ENCODE results near the gene UFD1. TPM values are rescaled to one million over a fixed set of nuclear protein-coding genes. Genes with fewer than 3 reads are reported as not detected.

UFD1 gene
- total and polyA plus RNA-seq, 9 of the 15 experiments (the other 6 are each of a cell fraction or from before 2014, with no cell fraction given) = 238 to 645 (median 363) TPM

GRCh38 chr22:19407649-19408606 is 71.1 kb downstream of the UFD1 start (continued):
- TF ChIP-seq LEF1 (IDR thresholded peaks at IDR 0.05) = no peak
- TF ChIP-seq, protein P1, sequence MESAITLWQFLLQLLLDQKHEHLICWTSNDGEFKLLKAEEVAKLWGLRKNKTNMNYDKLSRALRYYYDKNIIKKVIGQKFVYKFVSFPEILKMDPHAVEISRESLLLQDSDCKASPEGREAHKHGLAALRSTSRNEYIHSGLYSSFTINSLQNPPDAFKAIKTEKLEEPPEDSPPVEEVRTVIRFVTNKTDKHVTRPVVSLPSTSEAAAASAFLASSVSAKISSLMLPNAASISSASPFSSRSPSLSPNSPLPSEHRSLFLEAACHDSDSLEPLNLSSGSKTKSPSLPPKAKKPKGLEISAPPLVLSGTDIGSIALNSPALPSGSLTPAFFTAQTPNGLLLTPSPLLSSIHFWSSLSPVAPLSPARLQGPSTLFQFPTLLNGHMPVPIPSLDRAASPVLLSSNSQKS (CRISPR knock-in tag; IDR thresholded peaks at IDR 0.05) = no peak
- peak; percentile 100 for TF ChIP-seq NFIC (IDR thresholded peaks at IDR 0.05)
- TF ChIP-seq OTX1 (CRISPR knock-in tag; IDR thresholded peaks at IDR 0.05) = no peak
- TF ChIP-seq NFATC3 (IDR thresholded peaks at IDR 0.05) = no peak
- peak; percentile 97 for TF ChIP-seq ZNF395 (CRISPR knock-in tag; IDR thresholded peaks at IDR 0.05)
- no peak for TF ChIP-seq ZNF232 (CRISPR knock-in tag; IDR thresholded peaks at IDR 0.05)
- TF ChIP-seq PTRF (tag; IDR thresholded peaks at IDR 0.05) = no peak
- no peak; the same call in 1 of the 2 replicates for TF ChIP-seq TRIM28 (IDR thresholded peaks at IDR 0.05)
- no peak for TF ChIP-seq XRCC3 (IDR thresholded peaks at IDR 0.05)
- TF ChIP-seq, protein P2, sequence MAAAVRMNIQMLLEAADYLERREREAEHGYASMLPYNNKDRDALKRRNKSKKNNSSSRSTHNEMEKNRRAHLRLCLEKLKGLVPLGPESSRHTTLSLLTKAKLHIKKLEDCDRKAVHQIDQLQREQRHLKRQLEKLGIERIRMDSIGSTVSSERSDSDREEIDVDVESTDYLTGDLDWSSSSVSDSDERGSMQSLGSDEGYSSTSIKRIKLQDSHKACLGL (CRISPR knock-in tag; IDR thresholded peaks at IDR 0.05; ENCODE audit: borderline replicate concordance, poor library complexity, severe bottlenecking) = peak; percentile 49
- TF ChIP-seq, protein P3, sequence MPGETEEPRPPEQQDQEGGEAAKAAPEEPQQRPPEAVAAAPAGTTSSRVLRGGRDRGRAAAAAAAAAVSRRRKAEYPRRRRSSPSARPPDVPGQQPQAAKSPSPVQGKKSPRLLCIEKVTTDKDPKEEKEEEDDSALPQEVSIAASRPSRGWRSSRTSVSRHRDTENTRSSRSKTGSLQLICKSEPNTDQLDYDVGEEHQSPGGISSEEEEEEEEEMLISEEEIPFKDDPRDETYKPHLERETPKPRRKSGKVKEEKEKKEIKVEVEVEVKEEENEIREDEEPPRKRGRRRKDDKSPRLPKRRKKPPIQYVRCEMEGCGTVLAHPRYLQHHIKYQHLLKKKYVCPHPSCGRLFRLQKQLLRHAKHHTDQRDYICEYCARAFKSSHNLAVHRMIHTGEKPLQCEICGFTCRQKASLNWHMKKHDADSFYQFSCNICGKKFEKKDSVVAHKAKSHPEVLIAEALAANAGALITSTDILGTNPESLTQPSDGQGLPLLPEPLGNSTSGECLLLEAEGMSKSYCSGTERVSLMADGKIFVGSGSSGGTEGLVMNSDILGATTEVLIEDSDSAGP (CRISPR knock-in tag; IDR thresholded peaks at IDR 0.05) = peak; percentile 73; the same call in 1 of the 2 replicates
- TF ChIP-seq PHB (CRISPR knock-in tag; IDR thresholded peaks at IDR 0.05) = no peak
- TF ChIP-seq HBP1 (CRISPR knock-in tag; IDR thresholded peaks at IDR 0.05) = no peak
- TF ChIP-seq BRD4 (IDR thresholded peaks at IDR 0.05) = no peak
- peak; percentile 69; the same call in 1 of the 2 replicates for TF ChIP-seq FOXM1 (IDR thresholded peaks at IDR 0.05; ENCODE audit: low read depth)
- TF ChIP-seq FOXM1 (CRISPR knock-in tag; IDR thresholded peaks at IDR 0.05; ENCODE audit: low read depth) = no peak
- TF ChIP-seq U2AF1 (optimal IDR thresholded peaks at IDR 0.05; ENCODE audit: low read depth, low read length) = no peak
- no peak for TF ChIP-seq ZNF507 (tag; conservative IDR thresholded peaks at IDR 0.05)
- TF ChIP-seq ZNF175 (CRISPR knock-in tag; IDR thresholded peaks at IDR 0.05; ENCODE audit: low read depth) = peak; percentile 80; the same call in 1 of the 2 replicates
- no peak for TF ChIP-seq CHD4 (IDR thresholded peaks at IDR 0.05; ENCODE audit: insufficient read depth, insufficient replicate concordance, low read depth, low read length, poor library complexity, severe bottlenecking)
